K562 (cell line): ENCODE measurements around the gene IGFL1. TPM values are rescaled to one million over a fixed set of nuclear protein-coding genes. Genes with fewer than 3 reads are reported as not detected.

Source experiments
- ATAC-seq: fragments of 200-7000 bp; cut with Tn5 transposase; 3 replicates; pipeline ENCODE4 v1.9.1; 2020; ENCODE audit warnings: moderate library complexity
- BruUV-seq: library from RNA; stranded (reverse); fragments of 400-500 nt; replicated peaks from 2 replicates; lab custom pipeline; 2021; lab: Mats Ljungman, UMichigan
- CTCF ChIA-PET: fragments of 300-600 bp; formaldehyde crosslinking; extraction: SDS; loops from one replicate; lab custom pipeline; 2021; ENCODE audit warnings: low intra/inter-chr PET ratio; lab: Yijun Ruan, JAX
- POLR2A ChIA-PET: fragments of 300-600, 350-650 bp; sonication (Branson Sonifier 250); formaldehyde crosslinking; extraction: SDS; loops from one replicate; lab custom pipeline; 2021; ENCODE audit warnings: antibody characterized with exemption, inconsistent platforms; lab: Yijun Ruan, JAX
- DNase-seq, 4 experiments: peaks; one replicate each; pipeline versions ENCODE4 v3.0.0 to v3.0.0-alpha.2; 2011 to 2018; ENCODE audit warnings: low spot score in 3 of 4, mixed read lengths in 3 of 4; ENCODE audit errors: extremely low read depth in 1 of 4
- FAIRE-seq: peaks from 2 replicates; lab custom pipeline; 2011; peaks lifted over from hg19 to GRCh38; lab: Jason Lieb, UNC
- H2AFZ ChIP-seq: 2 replicates; pipeline ENCODE4 v1.6.0; 2011; ENCODE audit warnings: low read depth, low read length, control low read depth, inconsistent platforms
- H3K27ac ChIP-seq: fragments of 200-600 bp; 3 replicates; pipeline ENCODE4 v1.8.0; 2011; ENCODE audit warnings: low read depth, mild to moderate bottlenecking, control low read depth, inconsistent platforms, low read length, moderate library complexity, mixed read lengths; ENCODE audit errors: extremely low read depth
- H3K27me3 ChIP-seq, 2 experiments: fragments of 300-600 bp in 1 of 2; 2 replicates in 1 of 2; 3 replicates in 1 of 2; pipeline versions ENCODE4 v1.6.0 to v1.8.0; 2011; ENCODE audit warnings: inconsistent platforms in 2 of 2, low read length in 2 of 2, mild to moderate bottlenecking in 1 of 2, mixed read lengths in 1 of 2, moderate library complexity in 1 of 2; ENCODE audit not compliant: control insufficient read depth in 2 of 2, insufficient read depth in 2 of 2
- H3K36me3 ChIP-seq: fragments of 300-600 bp; 3 replicates; pipeline ENCODE4 v1.8.0; 2011; ENCODE audit warnings: mild to moderate bottlenecking, low read length, inconsistent platforms; ENCODE audit not compliant: control insufficient read depth, insufficient read depth
- H3K4me1 ChIP-seq, 2 experiments: fragments of 200-600 bp in 1 of 2; replicated peaks in 1 of 2; 2 replicates in 1 of 2; 3 replicates in 1 of 2; pipeline versions ENCODE4 v1.5.1 to v1.8.0; 2011; ENCODE audit warnings: inconsistent platforms in 2 of 2, low read length in 2 of 2, mild to moderate bottlenecking in 1 of 2, mixed read lengths in 1 of 2, moderate library complexity in 1 of 2; ENCODE audit not compliant: control insufficient read depth in 2 of 2, insufficient read depth in 2 of 2
- H3K4me2 ChIP-seq: 2 replicates; pipeline ENCODE4 v1.6.1; 2011; ENCODE audit warnings: low read length, control low read depth, inconsistent platforms, mixed read lengths; ENCODE audit not compliant: insufficient read depth
- H3K4me3 ChIP-seq: fragments of 200-600 bp; sonication (generic), shearing (Covaris generic); 2 replicates; pipeline ENCODE4 v1.5.1; 2016; ENCODE audit warnings: control low read depth, inconsistent platforms
- H3K79me2 ChIP-seq: fragments of 200-600 bp; 3 replicates; pipeline ENCODE4 v1.8.0; 2011; ENCODE audit warnings: low read length, inconsistent platforms; ENCODE audit not compliant: control insufficient read depth, insufficient read depth
- H3K9ac ChIP-seq, 2 experiments: 2 replicates each; pipeline versions ENCODE4 v1.6.0 to v1.6.1; 2011; ENCODE audit warnings: low read depth in 2 of 2, low read length in 2 of 2, control low read depth in 1 of 2, inconsistent platforms in 1 of 2, mild to moderate bottlenecking in 1 of 2, mixed read lengths in 1 of 2; ENCODE audit not compliant: insufficient read depth in 1 of 2
- H3K9me1 ChIP-seq: one replicate; pipeline ENCODE4 v1.6.0; 2011; ENCODE audit warnings: inconsistent platforms, mild to moderate bottlenecking, low read length, moderate library complexity; ENCODE audit not compliant: control insufficient read depth, insufficient read depth
- H3K9me3 ChIP-seq: replicated peaks from 2 replicates; pipeline ENCODE4 v1.5.1; 2011; ENCODE audit warnings: low read depth, low read length, inconsistent platforms; ENCODE audit not compliant: control insufficient read depth, insufficient read depth
- H4K20me1 ChIP-seq: replicated peaks from 2 replicates; pipeline ENCODE4 v1.6.1; 2011; ENCODE audit warnings: low read length, inconsistent platforms, mixed read lengths; ENCODE audit not compliant: control insufficient read depth, insufficient read depth
- ATF1 ChIP-seq, 2 experiments: fragments of 450-650 bp in 1 of 2; IDR thresholded peaks; 2 replicates each; pipeline ENCODE4 v1.6.1; 2016; ENCODE audit warnings: missing compliant biosample characterization in 1 of 2, missing genetic modification characterization in 1 of 2
- ATF3 ChIP-seq, 2 experiments: fragments of 450-650 bp in 1 of 2; sonication (generic) in 1 of 2; formaldehyde crosslinking in 1 of 2; IDR thresholded peaks in 1 of 2; conservative IDR thresholded peaks in 1 of 2; 2 replicates each; pipeline versions ENCODE4 v1.6.1 to v1.8.1; 2016 to 2023; ENCODE audit warnings: mild to moderate bottlenecking in 2 of 2, moderate library complexity in 2 of 2, inconsistent platforms in 1 of 2, missing genetic modification reagents in 1 of 2
- ATF7 ChIP-seq: fragments of 450-650 bp; IDR thresholded peaks from 2 replicates; pipeline ENCODE4 v1.7.1; 2014; ENCODE audit warnings: mild to moderate bottlenecking, moderate library complexity
- CEBPB ChIP-seq: fragments of 450-650 bp; IDR thresholded peaks from 2 replicates; pipeline ENCODE4 v1.6.1; 2016; ENCODE audit warnings: missing genetic modification characterization, missing compliant biosample characterization
- CEBPG ChIP-seq, 3 experiments: fragments of 200-800 bp in 1 of 3; sonication (Bioruptor generic) in 1 of 3; sonication (generic) in 1 of 3; formaldehyde crosslinking in 1 of 3; IDR thresholded peaks in 2 of 3; conservative IDR thresholded peaks in 1 of 3; 2 replicates each; pipeline versions ENCODE4 v1.6.1 to v1.8.0; 2016 to 2022; ENCODE audit warnings: missing compliant biosample characterization in 2 of 3, missing genetic modification characterization in 2 of 3, mild to moderate bottlenecking in 1 of 3, missing genetic modification reagents in 1 of 3
- CREM ChIP-seq: IDR thresholded peaks from 2 replicates; pipeline ENCODE4 v1.6.1; 2014; ENCODE audit warnings: antibody characterized with exemption, low read depth
- DACH1 ChIP-seq: fragments of 450-650 bp; IDR thresholded peaks from 2 replicates; pipeline ENCODE4 v1.6.1; 2018; ENCODE audit not compliant: partially characterized antibody
- EGR1 ChIP-seq: fragments of 450-650 bp; conservative IDR thresholded peaks from 2 replicates; pipeline ENCODE4 v1.6.1; 2017; ENCODE audit warnings: mild to moderate bottlenecking
- JUND ChIP-seq, 2 experiments: IDR thresholded peaks; 2 replicates in 1 of 2; 3 replicates in 1 of 2; pipeline ENCODE4 v1.6.1; 2011; ENCODE audit warnings: borderline replicate concordance in 2 of 2, low read depth in 2 of 2, low read length in 2 of 2, improper control_type of control experiment in 1 of 2, missing biosample characterization in 1 of 2, missing genetic modification characterization in 1 of 2, missing genetic modification reagents in 1 of 2
- NR2F6 ChIP-seq: fragments of 450-650 bp; formaldehyde crosslinking; IDR thresholded peaks from 2 replicates; pipeline ENCODE4 v1.4.0; 2020; ENCODE audit warnings: mild to moderate bottlenecking
- ZNF174 ChIP-seq: fragments of 250-450 bp; sonication (Bioruptor Pico); IDR thresholded peaks from 2 replicates; pipeline ENCODE4 v1.4.0; 2020; ENCODE audit warnings: mild to moderate bottlenecking
- WGBS: fragments of 100-300 bp; shearing (Covaris generic); methylation state at CpG from one replicate; pipeline ENCODE4 v1.1.6; 2016; ENCODE audit warnings: low coverage, mixed read lengths; ENCODE audit not compliant: insufficient coverage; ENCODE audit errors: missing lambda C conversion rate; 5-methylcytosine and 5-hydroxymethylcytosine counted together
- in situ Hi-C: fragments of 300-500 bp; cut with MboI; formaldehyde crosslinking; loops from 4 replicates; pipeline ENCODE4 v1.15.0; 2018; ENCODE audit warnings: inconsistent platforms, mixed read lengths
- intact Hi-C: fragments of 100-400 bp; cut with micrococcal nuclease; formaldehyde crosslinking; loops from 2 replicates; pipeline ENCODE4 v1.14.2; 2022
- polyA plus RNA-seq, 8 experiments: library from polyadenylated mRNA; depleted of rRNA in 4 of 8; stranded (reverse) in 5 of 8; unstranded in 3 of 8; fragments of >200 nt; fragmentation: Nextera tagmentation in 2 of 8; fragmentation: Illumina TruSeq in 1 of 8; extraction: Ambion mirVana in 2 of 8; extraction: Trizol in 1 of 8; gene quantifications; 2 replicates each; pipeline versions ENCODE4 v1.2.1 to v1.2.3, GENCODE V29; 2011 to 2014; ENCODE audit warnings: inconsistent platforms in 1 of 8, missing spikeins in 1 of 8
- total RNA-seq, 7 experiments: library from RNA; depleted of rRNA in 6 of 7; stranded (reverse); fragments of >200 nt in 6 of 7; fragmentation: Illumina TruSeq in 2 of 7; extraction: Trizol in 2 of 7; gene quantifications; 2 replicates each; pipeline versions ENCODE4 v1.2.1 to v1.2.3, GENCODE V29; 2011 to 2021; ENCODE audit warnings: low replicate concordance in 1 of 7
- TF ChIP-seq, protein P1 (sequence below): fragments of 450-650 bp; IDR thresholded peaks from 2 replicates; pipeline ENCODE4 v1.6.1; 2016

Gene IGFL1
- total and polyA plus RNA-seq, 9 of the 15 experiments (the other 6 are each of a cell fraction or from before 2014, with no cell fraction given) = not detected

DNA sequence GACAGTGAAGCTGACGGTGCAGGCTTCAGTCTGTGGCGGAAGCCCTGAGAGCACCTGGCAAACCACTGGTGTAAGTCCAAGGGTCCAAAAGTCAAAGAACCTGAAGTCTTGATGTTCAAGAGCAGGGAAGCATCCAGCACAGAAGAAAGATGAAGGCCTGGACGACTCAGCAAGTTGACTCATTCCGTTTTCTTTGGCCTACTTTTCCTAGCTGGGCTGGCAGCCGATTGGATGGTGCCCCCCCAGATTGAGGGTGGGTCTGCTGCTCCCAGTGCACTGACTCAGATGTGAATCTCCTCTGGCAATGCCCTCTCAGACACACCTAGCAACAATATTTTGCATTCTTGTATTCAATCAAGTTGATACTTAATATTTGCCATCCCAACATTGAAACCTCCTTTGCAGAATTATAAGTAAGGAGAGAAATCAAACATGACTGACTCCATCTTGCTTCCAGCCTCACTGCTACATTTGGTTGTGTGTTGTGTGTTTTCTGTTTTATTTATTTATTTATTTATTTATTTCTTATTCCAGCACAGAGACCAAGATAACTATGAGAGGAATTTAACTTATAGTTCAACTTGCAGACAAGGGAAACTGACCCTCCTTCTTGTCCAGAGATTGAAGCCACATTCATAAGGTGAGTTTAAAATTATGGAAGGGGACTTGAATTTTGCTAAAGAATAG, 48.7 kb upstream of the IGFL1 start (continued):
- no peak for TF ChIP-seq NR2F6 (CRISPR knock-in tag)

DNA sequence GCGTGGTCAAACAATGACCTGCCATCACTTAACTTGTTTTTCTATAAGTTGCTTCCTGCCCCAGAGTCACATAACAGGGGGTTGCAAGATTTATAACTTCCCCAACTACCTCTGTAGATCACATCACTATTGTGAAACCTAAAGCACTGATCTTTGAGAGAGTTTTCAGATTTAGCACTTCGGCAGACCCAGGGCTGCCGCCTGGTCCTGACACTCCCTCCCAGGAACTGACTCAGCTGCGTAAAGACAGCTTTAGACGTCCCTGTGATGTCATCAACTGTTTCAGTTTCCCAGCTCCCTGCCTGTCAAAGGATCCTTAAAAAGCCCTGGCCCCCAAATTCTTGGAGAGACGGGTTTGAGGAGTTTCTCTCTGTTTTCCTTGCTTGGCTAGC, 48.2 kb upstream of the IGFL1 start:
- FAIRE-seq = no peak
- no peak overlapping the region for H3K4me3 ChIP-seq

More for the DNA sequence above, 48.2 kb upstream of the IGFL1 start:
- intact Hi-C loops (no loop called here), in situ Hi-C loops (no loop called here)
- H3K9me1 ChIP-seq = no peaks in the 10 kb centered on the region
- H3K27me3 ChIP-seq = peaks cover 0 to 22% of the 10 kb centered on the region in 2 experiments; a peak in 2 of 5 replicates
- H3K4me1 ChIP-seq = peaks cover 0 to 4% of the 10 kb centered on the region in 2 experiments; a peak in 3 of 5 replicates
- no peaks in the 10 kb centered on the region for H3K79me2 ChIP-seq
- POLR2A ChIA-PET = no interaction called here
- TF ChIP-seq ATF1 (CRISPR knock-in tag; IDR thresholded peaks at IDR 0.05) = no peak
- peak; percentile 34; the same call in 1 of the 2 replicates for TF ChIP-seq ATF1 (tag; IDR thresholded peaks at IDR 0.05)
- 0 out of 2 replicates have a peak, but pooled peaks have one; percentile 21 for TF ChIP-seq JUND (IDR thresholded peaks at IDR 0.05; ENCODE audit: borderline replicate concordance, low read depth, low read length)
- TF ChIP-seq JUND (tag; IDR thresholded peaks at IDR 0.05; ENCODE audit: borderline replicate concordance, low read depth, low read length) = no peak
- TF ChIP-seq ATF7 = peak; percentile 34; the same call in 1 of the 2 replicates
- no peak for TF ChIP-seq ZNF174 (CRISPR knock-in tag)
- peak; percentile 25; the same call in 1 of the 2 replicates for TF ChIP-seq ATF3 (IDR thresholded peaks at IDR 0.05)
- TF ChIP-seq ATF3 (CRISPR knock-in tag; conservative IDR thresholded peaks at IDR 0.05) = no peak
- TF ChIP-seq CREM = 0 out of 2 replicates have a peak, but pooled peaks have one; percentile 54
- TF ChIP-seq EGR1 = no peak
- TF ChIP-seq, protein P1, sequence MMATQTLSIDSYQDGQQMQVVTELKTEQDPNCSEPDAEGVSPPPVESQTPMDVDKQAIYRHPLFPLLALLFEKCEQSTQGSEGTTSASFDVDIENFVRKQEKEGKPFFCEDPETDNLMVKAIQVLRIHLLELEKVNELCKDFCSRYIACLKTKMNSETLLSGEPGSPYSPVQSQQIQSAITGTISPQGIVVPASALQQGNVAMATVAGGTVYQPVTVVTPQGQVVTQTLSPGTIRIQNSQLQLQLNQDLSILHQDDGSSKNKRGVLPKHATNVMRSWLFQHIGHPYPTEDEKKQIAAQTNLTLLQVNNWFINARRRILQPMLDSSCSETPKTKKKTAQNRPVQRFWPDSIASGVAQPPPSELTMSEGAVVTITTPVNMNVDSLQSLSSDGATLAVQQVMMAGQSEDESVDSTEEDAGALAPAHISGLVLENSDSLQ = 0 out of 2 replicates have a peak, but pooled peaks have one; percentile 10
- no peak for TF ChIP-seq CEBPG (CRISPR knock-in tag; IDR thresholded peaks at IDR 0.05)
- TF ChIP-seq CEBPG (tag; conservative IDR thresholded peaks at IDR 0.05 in 1 of 2, IDR thresholded peaks at IDR 0.05 in 1 of 2) = peak in 1 of 2 experiments; percentile 70; a peak in 2 of 4 replicates
- no peak for TF ChIP-seq DACH1
- TF ChIP-seq CEBPB (tag) = peak; percentile 37; the same call in 1 of the 2 replicates
- TF ChIP-seq, all 486 proteins: peak for 8
- no peak for ATAC-seq
- no peaks in the 10 kb centered on the region for H3K9me3 ChIP-seq
- CTCF ChIA-PET = no interaction called here
- H3K9ac ChIP-seq = no peak overlapping the region
- H3K4me2 ChIP-seq = no peak overlapping the region
- no peaks in the 10 kb centered on the region for H4K20me1 ChIP-seq
- H2AFZ ChIP-seq = no peak overlapping the region
- WGBS = 7% methylated on average over 6 of the region's 6 CpGs
- H3K27ac ChIP-seq = no peak overlapping the region
- DNase-seq = no peak
- no peaks in the 10 kb centered on the region for H3K36me3 ChIP-seq
- BruUV-seq = no TSS peak
